ENCODE measurements around the gene S100PBP.

Gene S100PBP

GRCh38 chr1:32898056-32898455 lies 80.6 kb downstream of the S100PBP start:
- Histone ChIP-seq H2AFZ (ENCODE audit: low read length) (no peak overlapping the region), H3K79me2 (ENCODE audit: insufficient read depth, low read length) (no peaks in the 10 kb centered on the region), H3K36me3 (ENCODE audit: insufficient read depth, low read length) (no peaks in the 10 kb centered on the region), H3K4me2 (ENCODE audit: low read depth, low read length, poor library complexity, severe bottlenecking) (no peak overlapping the region), H3K9me2 (replicated peaks; ENCODE audit: low read depth, low read length) (no peaks in the 10 kb centered on the region), H3K4me1 (ENCODE audit: insufficient read depth, low read length, poor library complexity, severe bottlenecking) (no peaks in the 10 kb centered on the region), H4K20me1 (ENCODE audit: insufficient read depth, low read length, poor library complexity, severe bottlenecking) (no peaks in the 10 kb centered on the region), H3F3A (ENCODE audit: low read depth) (no peaks in the 10 kb centered on the region), H3K9me3 (ENCODE audit: insufficient read depth, low read depth, low read length) (no peaks in the 10 kb centered on the region), H3K4me3 (ENCODE audit: low read length, poor library complexity, severe bottlenecking) (no peak overlapping the region), H3K27me3 (ENCODE audit: insufficient read depth, low read length, poor library complexity, severe bottlenecking) (peaks cover 29% of the 10 kb centered on the region), H3K9ac (ENCODE audit: low read depth, low read length, poor library complexity, severe bottlenecking) (no peak overlapping the region)
- TF ChIP-seq, protein P1, sequence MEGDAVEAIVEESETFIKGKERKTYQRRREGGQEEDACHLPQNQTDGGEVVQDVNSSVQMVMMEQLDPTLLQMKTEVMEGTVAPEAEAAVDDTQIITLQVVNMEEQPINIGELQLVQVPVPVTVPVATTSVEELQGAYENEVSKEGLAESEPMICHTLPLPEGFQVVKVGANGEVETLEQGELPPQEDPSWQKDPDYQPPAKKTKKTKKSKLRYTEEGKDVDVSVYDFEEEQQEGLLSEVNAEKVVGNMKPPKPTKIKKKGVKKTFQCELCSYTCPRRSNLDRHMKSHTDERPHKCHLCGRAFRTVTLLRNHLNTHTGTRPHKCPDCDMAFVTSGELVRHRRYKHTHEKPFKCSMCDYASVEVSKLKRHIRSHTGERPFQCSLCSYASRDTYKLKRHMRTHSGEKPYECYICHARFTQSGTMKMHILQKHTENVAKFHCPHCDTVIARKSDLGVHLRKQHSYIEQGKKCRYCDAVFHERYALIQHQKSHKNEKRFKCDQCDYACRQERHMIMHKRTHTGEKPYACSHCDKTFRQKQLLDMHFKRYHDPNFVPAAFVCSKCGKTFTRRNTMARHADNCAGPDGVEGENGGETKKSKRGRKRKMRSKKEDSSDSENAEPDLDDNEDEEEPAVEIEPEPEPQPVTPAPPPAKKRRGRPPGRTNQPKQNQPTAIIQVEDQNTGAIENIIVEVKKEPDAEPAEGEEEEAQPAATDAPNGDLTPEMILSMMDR (conservative IDR thresholded peaks at IDR 0.05; ENCODE audit: low read length): no peak
- TF ChIP-seq EZH2phosphoT487 (IDR thresholded peaks at IDR 0.05; ENCODE audit: borderline replicate concordance): no peak

DNA sequence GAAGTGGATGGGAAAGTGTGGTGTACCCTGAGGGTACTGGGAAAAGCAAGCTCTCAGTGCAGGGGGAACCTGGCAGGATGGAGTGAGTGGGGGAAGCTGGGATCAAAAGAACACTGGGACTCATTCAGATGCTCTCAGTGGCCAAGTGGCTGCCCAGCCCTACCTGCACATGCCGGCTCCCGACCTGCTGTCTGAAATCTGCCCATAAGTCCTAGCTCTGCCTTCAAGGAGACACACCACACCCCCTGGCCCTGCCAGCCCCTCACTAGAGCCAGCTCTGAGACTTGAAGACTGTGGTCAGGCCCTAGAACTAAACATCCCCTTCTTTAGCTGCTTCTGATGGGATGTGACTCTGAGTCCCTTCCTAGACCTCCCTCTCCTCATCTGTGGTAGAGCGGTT lies 81.5 kb downstream of the S100PBP start:
- Histone ChIP-seq H3K79me2 (ENCODE audit: insufficient read depth, low read length) (no peaks in the 10 kb centered on the region), H3K36me3 (ENCODE audit: insufficient read depth, low read length) (no peaks in the 10 kb centered on the region), H2AFZ (ENCODE audit: low read length) (no peak overlapping the region), H3K4me3 (ENCODE audit: low read length, poor library complexity, severe bottlenecking) (no peak overlapping the region), H3K4me1 (ENCODE audit: insufficient read depth, low read length, poor library complexity, severe bottlenecking) (no peaks in the 10 kb centered on the region), H3K9ac (ENCODE audit: low read depth, low read length, poor library complexity, severe bottlenecking) (no peak overlapping the region), H3K9me3 (ENCODE audit: insufficient read depth, low read depth, low read length) (no peaks in the 10 kb centered on the region), H3K27me3 (ENCODE audit: insufficient read depth, low read length, poor library complexity, severe bottlenecking) (peaks cover 29% of the 10 kb centered on the region), H3K9me2 (replicated peaks; ENCODE audit: low read depth, low read length) (no peaks in the 10 kb centered on the region), H3K4me2 (ENCODE audit: low read depth, low read length, poor library complexity, severe bottlenecking) (no peak overlapping the region), H3F3A (ENCODE audit: low read depth) (no peaks in the 10 kb centered on the region), H4K20me1 (ENCODE audit: insufficient read depth, low read length, poor library complexity, severe bottlenecking) (no peaks in the 10 kb centered on the region)
- TF ChIP-seq, protein P1 (conservative IDR thresholded peaks at IDR 0.05; ENCODE audit: low read length): no peak
- no peak for TF ChIP-seq EZH2phosphoT487 (IDR thresholded peaks at IDR 0.05; ENCODE audit: borderline replicate concordance)

DNA sequence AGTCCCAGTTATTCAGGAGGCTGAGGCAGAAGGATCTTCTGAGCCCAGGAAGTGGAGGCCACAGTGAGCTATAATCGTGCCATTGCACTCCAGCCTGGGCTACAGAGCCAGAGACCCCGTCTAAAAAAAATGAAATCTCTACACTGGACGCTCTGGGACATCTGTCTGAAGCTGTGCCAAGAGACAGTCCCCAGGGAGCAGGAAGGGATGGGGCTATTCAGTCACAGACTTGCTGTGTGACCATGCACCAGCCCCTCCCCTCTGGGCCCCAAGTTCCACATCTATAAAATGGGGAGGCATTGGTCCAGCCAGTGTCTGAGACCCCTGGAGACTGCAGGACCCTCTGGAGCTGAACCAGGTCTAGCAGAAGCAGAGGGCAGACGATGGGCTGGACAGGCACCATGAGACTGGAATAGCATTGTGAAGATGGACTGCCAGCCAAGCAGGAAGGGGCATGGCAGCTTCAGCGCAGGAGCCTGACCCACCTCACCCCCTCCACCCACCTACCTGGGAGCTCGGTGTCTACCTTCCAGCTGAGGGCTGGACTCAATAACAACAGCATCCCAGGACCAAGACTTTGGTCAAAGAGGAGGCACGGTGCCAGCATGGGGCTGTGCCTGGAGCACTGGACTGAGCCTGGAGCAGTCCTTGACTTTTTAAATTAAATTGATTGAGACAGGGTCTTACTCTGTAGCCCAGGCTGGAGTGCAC lies 82.3 kb downstream of the S100PBP start:
- Histone ChIP-seq H2AFZ (ENCODE audit: low read length) (no peak overlapping the region), H3K36me3 (ENCODE audit: insufficient read depth, low read length) (no peaks in the 10 kb centered on the region), H3K4me3 (ENCODE audit: low read length, poor library complexity, severe bottlenecking) (no peak overlapping the region), H3K9me3 (ENCODE audit: insufficient read depth, low read depth, low read length) (no peaks in the 10 kb centered on the region), H3K4me1 (ENCODE audit: insufficient read depth, low read length, poor library complexity, severe bottlenecking) (no peaks in the 10 kb centered on the region), H3K27me3 (ENCODE audit: insufficient read depth, low read length, poor library complexity, severe bottlenecking) (peaks cover 29% of the 10 kb centered on the region), H3K79me2 (ENCODE audit: insufficient read depth, low read length) (no peaks in the 10 kb centered on the region), H3K9me2 (replicated peaks; ENCODE audit: low read depth, low read length) (no peaks in the 10 kb centered on the region), H3F3A (ENCODE audit: low read depth) (no peaks in the 10 kb centered on the region), H3K9ac (ENCODE audit: low read depth, low read length, poor library complexity, severe bottlenecking) (no peak overlapping the region), H3K4me2 (ENCODE audit: low read depth, low read length, poor library complexity, severe bottlenecking) (no peak overlapping the region), H4K20me1 (ENCODE audit: insufficient read depth, low read length, poor library complexity, severe bottlenecking) (no peaks in the 10 kb centered on the region)
- no peak for TF ChIP-seq EZH2phosphoT487 (IDR thresholded peaks at IDR 0.05; ENCODE audit: borderline replicate concordance)
- TF ChIP-seq, protein P1 (conservative IDR thresholded peaks at IDR 0.05; ENCODE audit: low read length): no peak

Measured in Loucy (cell line).